A549 (cell line): ENCODE measurements around the gene ANKRD6.

Source experiments
- CEBPB ChIP-seq, 2 experiments: fragments of >200 bp in 1 of 2; sonication (Bioruptor Twin) in 1 of 2; formaldehyde crosslinking in 1 of 2; IDR thresholded peaks; 2 replicates each; pipeline ENCODE4 v1.6.1; 2012 to 2016
- ESRRA ChIP-seq: fragments of 150-350 bp; IDR thresholded peaks from 2 replicates; pipeline ENCODE4 v1.6.1; 2014; ENCODE audit warnings: mild to moderate bottlenecking, low read length, borderline replicate concordance
- NPAS2 ChIP-seq: fragments of 250-450 bp; sonication (Bioruptor Pico); IDR thresholded peaks from 2 replicates; pipeline ENCODE4 v1.8.0; 2022; ENCODE audit warnings: mild to moderate bottlenecking, moderate library complexity, borderline replicate concordance
- POLR2A ChIP-seq: IDR thresholded peaks from 2 replicates; pipeline ENCODE4 v1.6.1; 2012; ENCODE audit warnings: mild to moderate bottlenecking, low read length
- TF ChIP-seq, protein P1 (sequence below): IDR thresholded peaks from 2 replicates; pipeline ENCODE4 v1.6.1; 2012
- TF ChIP-seq, protein P2 (sequence below): fragments of >200 bp; sonication (Bioruptor Twin); formaldehyde crosslinking; IDR thresholded peaks from 3 replicates; pipeline ENCODE4 v1.5.1; 2016

DNA sequence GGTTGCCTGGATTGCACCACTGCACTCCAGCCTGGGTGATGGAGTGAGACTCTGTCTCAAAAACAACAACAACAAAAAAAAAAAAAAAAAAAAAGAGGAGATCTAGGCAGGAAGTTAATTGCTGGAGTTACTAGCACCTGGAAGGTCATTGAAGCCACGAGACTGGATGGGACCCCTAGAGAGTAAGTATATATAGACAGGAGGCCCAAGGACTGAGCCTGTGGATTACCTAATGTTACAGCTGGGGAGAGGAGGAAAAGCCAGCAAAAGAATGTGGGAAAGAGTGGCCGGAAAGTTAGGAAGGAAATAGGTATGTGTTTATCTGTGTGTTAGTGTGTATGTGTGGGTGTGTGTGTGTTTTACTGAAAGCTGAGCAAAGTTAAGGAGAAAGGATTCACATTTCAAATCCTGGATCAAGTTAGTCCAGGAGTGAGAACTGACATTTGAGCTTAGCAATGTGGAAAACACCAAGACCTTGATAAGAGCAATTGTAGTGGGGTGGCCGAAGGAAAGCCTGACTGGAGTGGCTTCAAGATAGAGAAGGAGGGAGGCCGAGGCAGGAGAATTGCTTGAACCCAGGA, 38.4 kb downstream of the ANKRD6 start:
- TF ChIP-seq, protein P1, sequence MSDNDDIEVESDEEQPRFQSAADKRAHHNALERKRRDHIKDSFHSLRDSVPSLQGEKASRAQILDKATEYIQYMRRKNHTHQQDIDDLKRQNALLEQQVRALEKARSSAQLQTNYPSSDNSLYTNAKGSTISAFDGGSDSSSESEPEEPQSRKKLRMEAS = no peak
- TF ChIP-seq, protein P2, sequence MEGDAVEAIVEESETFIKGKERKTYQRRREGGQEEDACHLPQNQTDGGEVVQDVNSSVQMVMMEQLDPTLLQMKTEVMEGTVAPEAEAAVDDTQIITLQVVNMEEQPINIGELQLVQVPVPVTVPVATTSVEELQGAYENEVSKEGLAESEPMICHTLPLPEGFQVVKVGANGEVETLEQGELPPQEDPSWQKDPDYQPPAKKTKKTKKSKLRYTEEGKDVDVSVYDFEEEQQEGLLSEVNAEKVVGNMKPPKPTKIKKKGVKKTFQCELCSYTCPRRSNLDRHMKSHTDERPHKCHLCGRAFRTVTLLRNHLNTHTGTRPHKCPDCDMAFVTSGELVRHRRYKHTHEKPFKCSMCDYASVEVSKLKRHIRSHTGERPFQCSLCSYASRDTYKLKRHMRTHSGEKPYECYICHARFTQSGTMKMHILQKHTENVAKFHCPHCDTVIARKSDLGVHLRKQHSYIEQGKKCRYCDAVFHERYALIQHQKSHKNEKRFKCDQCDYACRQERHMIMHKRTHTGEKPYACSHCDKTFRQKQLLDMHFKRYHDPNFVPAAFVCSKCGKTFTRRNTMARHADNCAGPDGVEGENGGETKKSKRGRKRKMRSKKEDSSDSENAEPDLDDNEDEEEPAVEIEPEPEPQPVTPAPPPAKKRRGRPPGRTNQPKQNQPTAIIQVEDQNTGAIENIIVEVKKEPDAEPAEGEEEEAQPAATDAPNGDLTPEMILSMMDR = no peak
- TF ChIP-seq POLR2A = no peak
- TF ChIP-seq ESRRA = no peak
- TF ChIP-seq NPAS2 (CRISPR knock-in tag) = no peak
- no peak for TF ChIP-seq CEBPB (IDR thresholded peaks at IDR 0.05)
